ENCODE results near the gene DAPK2.
"Not testable (repeated sequence)": the region's sequence is repeated elsewhere in the genome, so short reads cannot be mapped to it uniquely, and the experiment has no call there.

Gene DAPK2

GRCh38 chr15:63977119-63977518, 69.2 kb downstream of the DAPK2 start:
- Mint-ChIP-seq H3K27ac (no peak overlapping the region), H3K9me3 (no peaks in the 10 kb centered on the region), H3K4me3 (no peak overlapping the region), H3K27me3 (ENCODE audit: low read depth) (no peaks in the 10 kb centered on the region), H3K4me1 (ENCODE audit: low read depth) (peaks cover 1% of the 10 kb centered on the region), H3K36me3 (ENCODE audit: low read depth) (no peaks in the 10 kb centered on the region)
- DNase-seq (ENCODE audit: low spot score), result no peak

DNA sequence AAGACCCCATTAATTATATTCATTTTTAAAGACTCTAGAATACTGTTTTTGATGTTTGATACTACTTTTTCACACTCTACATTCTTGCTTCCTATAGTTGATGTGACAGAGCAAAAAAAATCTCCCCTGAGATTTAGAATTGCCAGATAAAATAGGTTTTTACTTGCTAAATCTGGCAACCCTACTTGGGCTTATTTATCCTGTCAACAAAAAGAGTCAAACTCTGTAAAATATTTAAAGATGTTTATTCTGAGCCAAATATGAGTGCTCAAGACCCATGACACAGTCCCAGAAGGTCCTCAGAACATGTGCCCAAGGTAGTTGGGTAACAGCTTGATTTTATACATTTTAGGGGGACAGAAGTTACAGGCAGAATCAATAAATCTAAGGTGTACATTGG, 72.3 kb downstream of the DAPK2 start:
- H3K4me1 Mint-ChIP-seq (ENCODE audit: low read depth), result peaks cover 27% of the 10 kb centered on the region
- no peak overlapping the region for H3K4me3 Mint-ChIP-seq
- no peak for DNase-seq (ENCODE audit: low spot score)
- no peaks in the 10 kb centered on the region for H3K9me3 Mint-ChIP-seq
- H3K36me3 Mint-ChIP-seq (ENCODE audit: low read depth), result no peaks in the 10 kb centered on the region
- H3K27ac Mint-ChIP-seq, result no peak overlapping the region
- no peaks in the 10 kb centered on the region for H3K27me3 Mint-ChIP-seq (ENCODE audit: low read depth)

GRCh38 chr15:63973212-63974009, 72.9 kb downstream of the DAPK2 start:
- Mint-ChIP-seq H3K27ac (no peak overlapping the region), H3K9me3 (no peaks in the 10 kb centered on the region), H3K4me1 (ENCODE audit: low read depth) (peaks cover 32% of the 10 kb centered on the region), H3K4me3 (no peak overlapping the region), H3K36me3 (ENCODE audit: low read depth) (no peaks in the 10 kb centered on the region), H3K27me3 (ENCODE audit: low read depth) (no peaks in the 10 kb centered on the region)
- DNase-seq (ENCODE audit: low spot score), result no peak

GRCh38 chr15:63972801-63973200, 73.5 kb downstream of the DAPK2 start:
- H3K27me3 Mint-ChIP-seq (ENCODE audit: low read depth), result no peaks in the 10 kb centered on the region
- no peaks in the 10 kb centered on the region for H3K36me3 Mint-ChIP-seq (ENCODE audit: low read depth)
- no peak overlapping the region for H3K4me3 Mint-ChIP-seq
- no peaks in the 10 kb centered on the region for H3K9me3 Mint-ChIP-seq
- H3K4me1 Mint-ChIP-seq (ENCODE audit: low read depth), result peaks cover 35% of the 10 kb centered on the region
- no peak for DNase-seq (ENCODE audit: low spot score)
- no peak overlapping the region for H3K27ac Mint-ChIP-seq

DNA sequence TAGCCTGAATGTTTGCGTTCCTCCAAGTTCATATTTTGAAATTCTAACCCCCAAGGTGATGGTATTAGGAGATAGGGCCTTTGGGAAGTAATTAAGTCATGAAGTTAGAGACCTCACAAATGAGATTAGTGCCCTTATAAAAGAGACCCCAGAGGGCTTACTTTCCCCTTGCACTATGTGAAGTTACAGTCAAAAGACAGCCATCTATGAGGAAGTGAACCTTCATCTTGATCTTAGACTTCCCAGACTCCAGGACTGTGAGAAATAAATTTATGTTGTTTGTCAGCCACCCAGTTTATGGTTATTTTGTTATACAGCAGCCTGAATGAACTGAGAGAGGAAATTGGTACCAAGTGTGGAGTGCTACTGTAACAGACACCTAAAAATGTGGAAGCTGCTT, 74.4 kb downstream of the DAPK2 start:
- Mint-ChIP-seq H3K9me3 (no peaks in the 10 kb centered on the region), H3K27ac (peak overlapping the region; percentile 98), H3K27me3 (ENCODE audit: low read depth) (no peaks in the 10 kb centered on the region), H3K36me3 (ENCODE audit: low read depth) (no peaks in the 10 kb centered on the region), H3K4me3 (peak overlapping the region; percentile 80), H3K4me1 (ENCODE audit: low read depth) (peaks cover 37% of the 10 kb centered on the region)
- DNase-seq (ENCODE audit: low spot score), result no peak

DNA sequence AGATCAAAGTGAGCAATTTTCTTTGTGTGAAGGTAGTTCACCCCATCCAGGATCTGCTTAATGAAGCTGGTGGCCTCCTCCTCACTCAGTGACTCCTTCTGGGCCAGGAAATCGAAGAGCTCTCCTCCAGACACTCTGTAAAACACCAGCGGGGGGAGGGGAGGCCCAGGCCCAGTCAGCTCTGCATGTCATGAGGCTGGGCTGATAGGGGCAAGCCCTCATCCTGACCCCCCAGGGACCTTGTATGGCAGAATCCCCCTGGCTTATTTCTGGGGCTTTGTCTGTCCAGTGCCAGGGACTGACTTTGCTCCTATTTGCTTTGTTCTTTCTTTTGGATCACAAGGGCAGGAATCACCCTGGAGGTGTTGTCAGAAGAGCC, 74.9 kb downstream of the DAPK2 start:
- H3K4me1 Mint-ChIP-seq (ENCODE audit: low read depth), result peaks cover 37% of the 10 kb centered on the region
- H3K4me3 Mint-ChIP-seq, result peak overlapping the region; percentile 80
- DNase-seq (ENCODE audit: low spot score), result peak; percentile 55
- no peaks in the 10 kb centered on the region for H3K9me3 Mint-ChIP-seq
- no peaks in the 10 kb centered on the region for H3K36me3 Mint-ChIP-seq (ENCODE audit: low read depth)
- peak overlapping the region; percentile 98 for H3K27ac Mint-ChIP-seq
- H3K27me3 Mint-ChIP-seq (ENCODE audit: low read depth), result no peaks in the 10 kb centered on the region

GRCh38 chr15:63970621-63971426, 75.5 kb downstream of the DAPK2 start:
- DNase-seq (ENCODE audit: low spot score), result peak; percentile 62
- H3K4me1 Mint-ChIP-seq (ENCODE audit: low read depth), result peaks cover 37% of the 10 kb centered on the region
- H3K9me3 Mint-ChIP-seq, result no peaks in the 10 kb centered on the region
- peak overlapping the region; percentile 98 for H3K27ac Mint-ChIP-seq
- peak overlapping the region; percentile 80 for H3K4me3 Mint-ChIP-seq
- H3K27me3 Mint-ChIP-seq (ENCODE audit: low read depth), result no peaks in the 10 kb centered on the region
- peaks cover 1% of the 10 kb centered on the region for H3K36me3 Mint-ChIP-seq (ENCODE audit: low read depth)

GRCh38 chr15:63969652-63970421, 76.4 kb downstream of the DAPK2 start:
- H3K4me1 Mint-ChIP-seq (ENCODE audit: low read depth), result peaks cover 37% of the 10 kb centered on the region
- no peaks in the 10 kb centered on the region for H3K27me3 Mint-ChIP-seq (ENCODE audit: low read depth)
- DNase-seq (ENCODE audit: low spot score), result no peak
- peak overlapping the region; percentile 98 for H3K27ac Mint-ChIP-seq
- H3K4me3 Mint-ChIP-seq, result peak overlapping the region; percentile 80
- peaks cover 1% of the 10 kb centered on the region for H3K36me3 Mint-ChIP-seq (ENCODE audit: low read depth)
- peaks cover 2% of the 10 kb centered on the region for H3K9me3 Mint-ChIP-seq

- Mint-ChIP-seq H3K9me3 (peaks cover 12% of the 10 kb centered on the region), H3K36me3 (ENCODE audit: low read depth) (peaks cover 6% of the 10 kb centered on the region), H3K27me3 (ENCODE audit: low read depth) (no peaks in the 10 kb centered on the region), H3K4me1 (ENCODE audit: low read depth) (peaks cover 37% of the 10 kb centered on the region), H3K27ac (no peak overlapping the region), H3K4me3 (no peak overlapping the region)
- no peak for DNase-seq (ENCODE audit: low spot score)
Measured at GRCh38 chr15:63968700-63969099, 77.6 kb downstream of the DAPK2 start.

- Mint-ChIP-seq H3K9me3 (peaks cover 17% of the 10 kb centered on the region), H3K27ac (no peak overlapping the region), H3K4me3 (no peak overlapping the region), H3K4me1 (ENCODE audit: low read depth) (peaks cover 37% of the 10 kb centered on the region), H3K36me3 (ENCODE audit: low read depth) (peaks cover 6% of the 10 kb centered on the region), H3K27me3 (ENCODE audit: low read depth) (peaks cover 2% of the 10 kb centered on the region)
- no peak for DNase-seq (ENCODE audit: low spot score)
Measured at GRCh38 chr15:63968122-63968524, 78.2 kb downstream of the DAPK2 start.

DNA sequence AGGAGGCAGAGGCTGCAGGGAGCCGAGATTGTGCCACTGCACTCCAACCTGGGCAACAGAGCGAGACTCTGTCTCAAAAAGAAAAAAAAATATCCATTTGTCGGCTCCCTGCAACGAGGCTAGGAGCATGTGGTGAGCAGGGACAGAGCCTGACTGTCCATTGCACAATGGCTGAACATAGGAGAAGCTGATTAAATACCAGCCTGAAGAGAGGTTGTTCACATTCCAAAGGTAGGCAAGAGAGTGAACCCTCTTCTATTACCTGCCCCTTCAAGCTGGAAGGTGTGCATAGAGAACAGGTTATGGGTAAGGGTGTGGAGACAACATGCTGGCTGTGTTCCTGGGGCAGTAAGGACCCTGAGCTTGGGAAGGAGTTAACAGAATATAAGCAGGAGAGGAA, 78.7 kb downstream of the DAPK2 start:
- peaks cover 2% of the 10 kb centered on the region for H3K27me3 Mint-ChIP-seq (ENCODE audit: low read depth)
- H3K9me3 Mint-ChIP-seq, result peaks cover 17% of the 10 kb centered on the region
- H3K36me3 Mint-ChIP-seq (ENCODE audit: low read depth), result peaks cover 6% of the 10 kb centered on the region

DNA sequence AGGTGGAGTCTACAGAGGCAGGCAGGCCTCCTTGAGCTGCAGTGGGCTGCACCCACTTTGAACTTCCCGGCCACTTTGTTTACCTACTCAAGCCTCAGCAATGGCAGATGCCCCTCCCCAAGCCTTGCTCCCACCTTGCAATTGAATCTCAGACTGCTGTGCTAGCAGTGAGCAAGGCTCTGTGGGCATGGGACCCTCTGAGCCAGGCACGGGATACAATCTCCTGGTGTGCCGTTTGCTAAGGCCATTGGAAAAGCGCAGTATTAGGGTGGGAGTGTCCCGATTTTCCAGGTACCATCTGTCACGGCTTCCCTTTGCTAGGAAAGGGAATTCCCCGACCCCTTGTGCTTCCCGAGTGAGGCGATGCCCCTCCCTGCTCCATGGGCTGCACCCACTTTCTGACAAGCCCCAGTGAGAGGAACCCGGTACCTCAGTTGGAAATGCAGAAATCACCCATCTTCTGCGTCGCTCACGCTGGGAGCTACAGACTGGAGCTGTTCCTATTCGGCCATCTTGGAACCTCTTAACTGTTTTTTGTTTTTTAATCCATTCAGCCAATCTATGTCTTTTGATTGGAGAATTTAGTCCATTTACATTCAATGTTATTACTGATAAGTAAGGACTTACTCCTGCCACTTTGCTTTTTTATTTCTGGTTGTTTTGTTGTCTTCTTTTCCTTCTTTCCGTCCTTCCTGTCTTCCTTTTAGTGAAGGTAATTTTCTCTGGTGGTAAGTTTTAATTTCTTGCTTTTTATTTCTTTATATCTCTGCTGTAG, 83.2 kb downstream of the DAPK2 start:
- not testable (repeated sequence) for H3K4me1 Mint-ChIP-seq (ENCODE audit: low read depth); H3K27ac Mint-ChIP-seq; H3K36me3 Mint-ChIP-seq (ENCODE audit: low read depth); DNase-seq (ENCODE audit: low spot score); H3K4me3 Mint-ChIP-seq
- Mint-ChIP-seq H3K27me3 (ENCODE audit: low read depth) (peaks cover 17% of the 10 kb centered on the region), H3K9me3 (peaks cover 18% of the 10 kb centered on the region)

More for the DNA sequence above, 78.7 kb downstream of the DAPK2 start:
- H3K4me3 Mint-ChIP-seq, result no peak overlapping the region
- no peak overlapping the region for H3K27ac Mint-ChIP-seq
- peaks cover 37% of the 10 kb centered on the region for H3K4me1 Mint-ChIP-seq (ENCODE audit: low read depth)
- no peak for DNase-seq (ENCODE audit: low spot score)

DNA sequence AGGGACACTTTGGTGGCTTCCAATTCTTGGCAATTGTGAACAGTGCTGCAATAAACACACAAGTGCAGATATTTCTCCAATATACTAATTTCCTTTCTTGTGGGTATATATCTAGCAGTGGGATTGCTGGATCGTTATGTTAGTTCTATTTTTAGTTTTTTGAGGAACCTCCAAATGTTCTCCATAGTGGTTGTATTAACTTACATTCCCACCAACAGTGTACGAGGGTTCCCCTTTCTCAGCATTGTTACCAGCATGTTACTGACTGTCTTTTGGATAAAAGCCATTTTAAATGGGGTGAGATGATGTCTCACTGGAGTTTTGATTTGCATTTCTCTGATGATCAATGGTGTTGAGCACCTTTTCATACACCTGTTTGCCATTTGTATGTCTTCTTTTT, 92.8 kb downstream of the DAPK2 start:
- Mint-ChIP-seq H3K27ac (no peak overlapping the region), H3K9me3 (peaks cover 11% of the 10 kb centered on the region), H3K36me3 (ENCODE audit: low read depth) (no peaks in the 10 kb centered on the region), H3K4me3 (no peak overlapping the region), H3K4me1 (ENCODE audit: low read depth) (peaks cover 8% of the 10 kb centered on the region), H3K27me3 (ENCODE audit: low read depth) (peaks cover 10% of the 10 kb centered on the region)
- DNase-seq (ENCODE audit: low spot score), result no peak
